DND-41 (cell line): ENCODE data around the gene CCDC68.

Experiments used
- ATAC-seq: fragments of 200-7000 bp; cut with Tn5 transposase; 3 replicates; pipeline ENCODE4 v1.9.1; 2021; ENCODE audit warnings: low read depth; ENCODE audit not compliant: insufficient read depth
- DNase-seq: peaks from one replicate; pipeline ENCODE4 v3.0.0-alpha.2; 2020
- H2AFZ ChIP-seq: 2 replicates; pipeline ENCODE4 v1.6.0; 2012; ENCODE audit warnings: low read depth, low read length
- H3K27ac ChIP-seq: 2 replicates; pipeline ENCODE4 v1.5.1; 2012; ENCODE audit warnings: low read length, inconsistent platforms
- H3K27me3 ChIP-seq: fragments of 200-600 bp; sonication (generic); 2 replicates; pipeline ENCODE4 v1.6.0; 2012; ENCODE audit warnings: low read length, mild to moderate bottlenecking, inconsistent platforms; ENCODE audit not compliant: insufficient read depth, poor library complexity
- H3K36me3 ChIP-seq: 2 replicates; pipeline ENCODE4 v1.5.1; 2012; ENCODE audit warnings: low read length, inconsistent platforms; ENCODE audit not compliant: insufficient read depth
- H3K4me1 ChIP-seq: 2 replicates; pipeline ENCODE4 v1.5.1; 2012; ENCODE audit warnings: mild to moderate bottlenecking, low read length; ENCODE audit not compliant: insufficient read depth
- H3K4me2 ChIP-seq: 2 replicates; pipeline ENCODE4 v1.6.0; 2012; ENCODE audit warnings: mild to moderate bottlenecking, moderate library complexity, low read length, inconsistent platforms; ENCODE audit not compliant: insufficient read depth
- H3K4me3 ChIP-seq, 2 experiments: fragments of 200-600 bp in 1 of 2; shearing (Covaris generic) in 1 of 2; 2 replicates each; pipeline ENCODE4 v1.5.1; 2012 to 2016; ENCODE audit warnings: inconsistent platforms in 2 of 2, low read length in 2 of 2, mild to moderate bottlenecking in 2 of 2, low read depth in 1 of 2, moderate library complexity in 1 of 2
- H3K79me2 ChIP-seq: 2 replicates; pipeline ENCODE4 v1.6.0; 2012; ENCODE audit warnings: low read length, inconsistent platforms; ENCODE audit not compliant: insufficient read depth
- H3K9ac ChIP-seq: 2 replicates; pipeline ENCODE4 v1.6.0; 2012; ENCODE audit warnings: low read depth, mild to moderate bottlenecking, inconsistent platforms, low read length, moderate library complexity
- H3K9me3 ChIP-seq: 2 replicates; pipeline ENCODE4 v1.5.1; 2012; ENCODE audit warnings: low read length, moderate library complexity, mild to moderate bottlenecking, inconsistent platforms; ENCODE audit not compliant: insufficient read depth, severe bottlenecking
- H4K20me1 ChIP-seq: 2 replicates; pipeline ENCODE4 v1.6.0; 2012; ENCODE audit warnings: low read length; ENCODE audit not compliant: insufficient read depth
- EZH2 ChIP-seq: IDR thresholded peaks from 3 replicates; pipeline ENCODE4 v1.6.1; 2012; ENCODE audit warnings: borderline replicate concordance, low read depth, mild to moderate bottlenecking, moderate library complexity, low read length, inconsistent platforms; ENCODE audit not compliant: severe bottlenecking
- TF ChIP-seq, protein P1 (sequence below): IDR thresholded peaks from 2 replicates; pipeline ENCODE4 v1.5.1; 2012; ENCODE audit warnings: borderline replicate concordance, low read length, moderate library complexity, mild to moderate bottlenecking; ENCODE audit not compliant: poor library complexity, severe bottlenecking; ENCODE audit errors: extremely low read depth

CCDC68 gene

DNA sequence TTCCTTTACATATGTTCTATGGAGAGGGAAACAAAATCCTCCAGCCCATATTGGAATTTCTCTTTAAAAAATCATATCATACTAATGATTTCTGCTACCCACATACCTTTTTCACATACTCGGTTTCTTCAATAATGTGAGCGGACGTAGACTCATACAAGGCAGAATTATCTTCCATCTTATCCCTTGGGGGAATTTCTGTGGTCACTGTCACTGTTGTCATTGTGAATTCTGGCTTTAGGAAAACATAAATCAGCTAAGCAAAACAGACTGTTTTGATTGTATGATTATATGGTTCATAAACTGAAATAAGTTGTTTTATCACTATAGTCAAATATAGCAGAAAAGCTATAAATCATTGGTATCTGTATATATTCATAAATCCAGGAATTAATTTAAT is 16.7 kb downstream of the CCDC68 start:
- TF ChIP-seq EZH2: no peak
- TF ChIP-seq, protein P1, sequence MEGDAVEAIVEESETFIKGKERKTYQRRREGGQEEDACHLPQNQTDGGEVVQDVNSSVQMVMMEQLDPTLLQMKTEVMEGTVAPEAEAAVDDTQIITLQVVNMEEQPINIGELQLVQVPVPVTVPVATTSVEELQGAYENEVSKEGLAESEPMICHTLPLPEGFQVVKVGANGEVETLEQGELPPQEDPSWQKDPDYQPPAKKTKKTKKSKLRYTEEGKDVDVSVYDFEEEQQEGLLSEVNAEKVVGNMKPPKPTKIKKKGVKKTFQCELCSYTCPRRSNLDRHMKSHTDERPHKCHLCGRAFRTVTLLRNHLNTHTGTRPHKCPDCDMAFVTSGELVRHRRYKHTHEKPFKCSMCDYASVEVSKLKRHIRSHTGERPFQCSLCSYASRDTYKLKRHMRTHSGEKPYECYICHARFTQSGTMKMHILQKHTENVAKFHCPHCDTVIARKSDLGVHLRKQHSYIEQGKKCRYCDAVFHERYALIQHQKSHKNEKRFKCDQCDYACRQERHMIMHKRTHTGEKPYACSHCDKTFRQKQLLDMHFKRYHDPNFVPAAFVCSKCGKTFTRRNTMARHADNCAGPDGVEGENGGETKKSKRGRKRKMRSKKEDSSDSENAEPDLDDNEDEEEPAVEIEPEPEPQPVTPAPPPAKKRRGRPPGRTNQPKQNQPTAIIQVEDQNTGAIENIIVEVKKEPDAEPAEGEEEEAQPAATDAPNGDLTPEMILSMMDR: no peak
- H3K27me3 ChIP-seq: no peaks in the 10 kb centered on the region

GRCh38 chr18:54942144-54942543 is 17.1 kb downstream of the CCDC68 start:
- peaks cover 16% of the 10 kb centered on the region for H3K4me1 ChIP-seq
- no peak overlapping the region for H3K4me2 ChIP-seq
- H4K20me1 ChIP-seq: no peaks in the 10 kb centered on the region
- no peaks in the 10 kb centered on the region for H3K79me2 ChIP-seq
- H2AFZ ChIP-seq: no peak overlapping the region
- no peaks in the 10 kb centered on the region for H3K36me3 ChIP-seq
- DNase-seq (no peak), ATAC-seq (no peak)
- no peak overlapping the region for H3K27ac ChIP-seq
- no peak overlapping the region for H3K4me3 ChIP-seq
- no peaks in the 10 kb centered on the region for H3K27me3 ChIP-seq
- H3K9ac ChIP-seq: no peak overlapping the region
- H3K9me3 ChIP-seq: no peaks in the 10 kb centered on the region
- TF ChIP-seq, protein P1: no peak
- no peak for TF ChIP-seq EZH2

More for the DNA sequence above, 16.7 kb downstream of the CCDC68 start:
- Histone ChIP-seq H4K20me1 (no peaks in the 10 kb centered on the region), H2AFZ (no peak overlapping the region), H3K4me2 (no peak overlapping the region), H3K4me3 (no peak overlapping the region), H3K9me3 (no peaks in the 10 kb centered on the region), H3K27ac (no peak overlapping the region), H3K4me1 (peaks cover 18% of the 10 kb centered on the region), H3K79me2 (no peaks in the 10 kb centered on the region), H3K36me3 (no peaks in the 10 kb centered on the region), H3K9ac (no peak overlapping the region)
- no peak for ATAC-seq
- DNase-seq: no peak

DNA sequence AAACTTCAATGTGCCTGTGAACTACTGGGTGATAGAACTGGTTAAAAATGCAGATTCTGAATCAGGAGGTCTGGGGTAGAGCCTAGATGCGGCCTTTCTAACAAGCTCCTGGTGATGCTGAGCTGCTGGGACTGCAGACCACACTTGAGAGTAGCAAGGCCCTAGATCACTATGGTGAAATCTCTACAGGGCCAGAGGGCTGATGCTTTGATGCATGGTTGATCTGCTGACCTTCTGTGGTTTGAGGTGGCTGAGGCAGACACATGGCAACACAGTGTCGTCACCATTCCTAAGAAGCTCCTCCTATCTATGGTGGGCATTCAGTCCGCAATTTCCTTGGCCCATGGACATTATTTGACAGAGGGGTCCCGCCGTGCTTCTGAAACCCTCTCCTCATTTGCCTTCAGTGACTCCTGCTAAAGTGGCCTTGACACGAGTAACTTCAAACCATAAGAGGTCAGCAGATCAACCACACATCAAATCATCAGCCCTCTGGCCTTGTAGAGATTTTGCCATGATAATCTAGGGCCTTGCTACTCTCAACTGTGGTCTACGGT is 19.8 kb downstream of the CCDC68 start:
- Histone ChIP-seq H3K4me3 (no peak overlapping the region), H3K9me3 (no peaks in the 10 kb centered on the region), H3K27me3 (no peaks in the 10 kb centered on the region), H2AFZ (no peak overlapping the region), H3K9ac (no peak overlapping the region), H3K4me1 (no peaks in the 10 kb centered on the region), H3K27ac (no peak overlapping the region), H3K36me3 (no peaks in the 10 kb centered on the region), H3K79me2 (no peaks in the 10 kb centered on the region), H3K4me2 (no peak overlapping the region), H4K20me1 (no peaks in the 10 kb centered on the region)
- DNase-seq (no peak), ATAC-seq (no peak)
- TF ChIP-seq, protein P1: no peak
- no peak for TF ChIP-seq EZH2
